Dendritic cell treated with granulocyte-macrophage colony-stimulating factor and Interleukin-4, amounts not matched to agents 40 ng/mL and 50 ng/mL, for 4 days (primary cell): ENCODE results near the gene DENND5A.

ENCODE experiments used
- H3K27ac Mint-ChIP-seq: one replicate; pipeline ENCODE4 v1.8.0; 2022; ENCODE audit warnings: mild to moderate bottlenecking, mixed read lengths
- H3K27me3 Mint-ChIP-seq: one replicate; pipeline ENCODE4 v1.8.0; 2022; ENCODE audit warnings: mild to moderate bottlenecking, mixed read lengths
- H3K36me3 Mint-ChIP-seq: one replicate; pipeline ENCODE4 v1.8.0; 2022; ENCODE audit warnings: low read depth, mixed read lengths
- H3K4me1 Mint-ChIP-seq: one replicate; pipeline ENCODE4 v1.8.0; 2022; ENCODE audit warnings: low read depth, mixed read lengths
- H3K4me3 Mint-ChIP-seq: one replicate; pipeline ENCODE4 v1.8.0; 2022; ENCODE audit warnings: mild to moderate bottlenecking, moderate library complexity, mixed read lengths
- H3K9me3 Mint-ChIP-seq: one replicate; pipeline ENCODE4 v1.8.0; 2022; ENCODE audit warnings: mixed read lengths
- intact Hi-C: fragments of 100-400 bp; cut with micrococcal nuclease; formaldehyde crosslinking; loops from one replicate; pipeline ENCODE4 v1.15.0; 2022

Gene DENND5A

DNA sequence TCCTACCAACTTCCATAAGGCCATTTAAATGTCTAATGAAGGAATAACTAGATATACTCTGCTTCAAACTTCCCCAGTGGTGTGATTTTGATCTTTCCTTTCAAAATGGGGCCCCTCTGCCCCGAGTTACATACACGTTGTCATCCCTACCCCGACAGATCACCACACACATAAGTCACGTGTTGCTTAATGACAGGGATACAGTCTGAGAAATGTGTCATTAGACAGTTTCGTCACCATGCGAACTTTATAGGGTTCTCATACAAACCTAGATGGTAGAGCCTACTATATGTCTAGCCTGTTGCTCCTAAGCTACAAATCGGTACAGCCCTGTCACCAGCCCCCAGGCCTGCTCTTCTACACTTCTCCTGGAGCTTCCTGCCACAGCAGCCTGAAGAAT lies 124.0 kb downstream of the DENND5A start:
- intact Hi-C loops: no loop called here
- H3K4me3 Mint-ChIP-seq: no peak overlapping the region
- peaks cover 94% of the 10 kb centered on the region for H3K36me3 Mint-ChIP-seq
- H3K4me1 Mint-ChIP-seq: peaks cover 15% of the 10 kb centered on the region
- no peak overlapping the region for H3K27ac Mint-ChIP-seq
- no peaks in the 10 kb centered on the region for H3K27me3 Mint-ChIP-seq
- no peaks in the 10 kb centered on the region for H3K9me3 Mint-ChIP-seq

DNA sequence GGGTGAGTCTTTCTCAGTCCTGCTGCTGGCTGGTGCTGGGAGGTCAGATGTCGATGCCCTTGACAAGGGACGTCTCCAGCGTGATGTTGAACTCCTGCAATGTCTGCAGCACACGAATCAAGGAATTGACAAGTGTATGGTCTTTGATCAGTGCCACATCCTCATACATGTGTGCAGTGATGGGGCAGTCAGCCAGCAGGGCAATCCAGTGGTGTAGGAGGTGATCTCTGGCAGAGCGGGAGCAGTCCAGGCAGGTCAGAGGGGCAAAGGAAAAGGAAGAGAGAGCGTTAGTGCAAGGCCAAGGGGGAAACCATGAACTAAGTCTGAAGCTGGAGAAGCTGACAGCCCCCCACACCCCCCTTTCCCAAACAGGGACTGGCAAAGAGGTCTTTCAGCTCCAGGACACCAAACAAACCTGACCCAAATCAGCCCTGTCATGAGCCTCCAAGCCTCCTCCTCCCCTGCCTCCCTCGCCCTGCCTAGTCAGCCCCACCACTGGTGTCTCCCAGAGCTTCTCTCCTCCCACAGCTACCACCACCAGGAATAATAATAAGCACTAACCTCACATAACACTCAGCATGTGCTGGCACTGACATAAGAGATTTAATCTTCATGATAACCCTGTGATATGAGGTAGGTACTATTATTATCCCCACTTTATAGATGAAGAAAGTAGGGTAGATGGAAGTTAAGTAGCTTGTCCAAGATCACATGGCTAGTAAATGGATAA lies 125.4 kb downstream of the DENND5A start:
- Mint-ChIP-seq H3K4me3 (no peak overlapping the region), H3K27me3 (no peaks in the 10 kb centered on the region), H3K9me3 (no peaks in the 10 kb centered on the region), H3K36me3 (peaks cover 92% of the 10 kb centered on the region), H3K27ac (no peak overlapping the region), H3K4me1 (peaks cover 15% of the 10 kb centered on the region)
- intact Hi-C loops: loop anchor here (5.0 kb wide), 1 partner anchor 137 kb away; the partner anchor contains the start of gene NRIP3

DNA sequence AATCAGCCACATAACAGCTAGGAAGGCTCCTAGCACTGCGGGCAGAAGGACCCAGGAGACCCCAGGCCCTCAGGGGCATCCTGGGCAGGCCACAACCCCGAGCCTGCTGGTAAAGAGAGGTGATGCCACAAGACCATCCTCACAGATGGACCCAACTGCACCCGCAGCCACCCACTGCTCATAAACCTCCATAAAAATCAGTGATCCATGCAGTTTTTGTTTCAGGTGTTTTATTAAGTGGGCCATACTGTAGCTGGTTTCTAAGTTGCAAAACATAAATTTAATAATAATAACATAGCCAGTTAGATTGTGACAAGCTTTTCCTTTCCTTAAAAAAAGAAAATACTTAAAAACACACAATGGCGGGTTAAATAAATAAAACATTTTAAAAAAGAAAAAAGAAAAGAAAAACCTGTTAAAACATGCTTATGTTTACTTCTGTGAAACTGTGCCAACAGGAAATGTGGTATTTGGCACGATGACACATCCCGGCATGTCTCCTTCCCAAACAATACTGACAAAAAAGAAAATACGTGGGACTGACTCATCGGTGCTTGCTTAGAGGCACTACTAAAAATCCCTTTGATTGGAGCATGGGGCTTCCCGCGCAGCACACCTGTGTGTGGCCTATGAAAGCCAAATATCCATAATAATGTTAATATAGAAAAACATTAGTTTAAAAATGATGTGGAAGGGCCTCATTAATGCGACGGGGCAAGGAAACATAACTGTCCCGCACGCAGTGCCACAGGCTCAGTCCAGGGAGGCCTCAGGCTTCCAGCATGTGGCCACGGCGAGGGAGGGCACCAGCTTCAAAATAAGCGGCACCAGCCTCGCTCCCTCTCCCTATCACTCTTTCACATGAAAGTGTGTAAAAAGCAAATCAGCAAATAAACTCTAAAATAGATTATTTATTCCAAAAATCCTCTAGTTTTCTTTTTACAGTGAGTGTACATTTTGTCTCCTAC lies 126.3 kb downstream of the DENND5A start:
- H3K36me3 Mint-ChIP-seq: peaks cover 89% of the 10 kb centered on the region
- H3K4me3 Mint-ChIP-seq: no peak overlapping the region
- intact Hi-C loops: loop anchor here (5.0 kb wide), 1 partner anchor 137 kb away; the partner anchor contains the start of gene NRIP3
- H3K27ac Mint-ChIP-seq: no peak overlapping the region
- H3K4me1 Mint-ChIP-seq: peaks cover 21% of the 10 kb centered on the region
- H3K9me3 Mint-ChIP-seq: no peaks in the 10 kb centered on the region
- no peaks in the 10 kb centered on the region for H3K27me3 Mint-ChIP-seq

DNA sequence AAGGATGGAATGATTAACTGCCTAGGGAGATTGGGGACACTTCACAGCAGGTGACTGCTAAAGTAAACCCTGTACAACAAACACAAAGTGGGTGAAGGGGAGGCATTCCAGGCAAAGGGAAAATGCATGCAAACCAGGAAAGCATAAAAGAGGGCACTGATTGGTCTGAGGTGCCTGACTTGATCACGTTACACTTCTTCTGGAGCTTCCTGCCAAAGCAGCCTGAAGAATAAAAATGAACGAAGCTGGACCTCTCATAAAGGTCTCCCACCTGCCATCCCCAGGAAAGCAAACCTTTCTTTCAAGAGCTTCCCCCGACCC lies 127.1 kb downstream of the DENND5A start:
- no peak overlapping the region for H3K4me3 Mint-ChIP-seq
- intact Hi-C loops: loop anchor here (5.0 kb wide), 1 partner anchor 136 kb away; the partner anchor contains the start of gene NRIP3
- H3K9me3 Mint-ChIP-seq: no peaks in the 10 kb centered on the region
- peaks cover 22% of the 10 kb centered on the region for H3K4me1 Mint-ChIP-seq
- H3K27me3 Mint-ChIP-seq: no peaks in the 10 kb centered on the region
- peaks cover 84% of the 10 kb centered on the region for H3K36me3 Mint-ChIP-seq
- H3K27ac Mint-ChIP-seq: no peak overlapping the region

DNA sequence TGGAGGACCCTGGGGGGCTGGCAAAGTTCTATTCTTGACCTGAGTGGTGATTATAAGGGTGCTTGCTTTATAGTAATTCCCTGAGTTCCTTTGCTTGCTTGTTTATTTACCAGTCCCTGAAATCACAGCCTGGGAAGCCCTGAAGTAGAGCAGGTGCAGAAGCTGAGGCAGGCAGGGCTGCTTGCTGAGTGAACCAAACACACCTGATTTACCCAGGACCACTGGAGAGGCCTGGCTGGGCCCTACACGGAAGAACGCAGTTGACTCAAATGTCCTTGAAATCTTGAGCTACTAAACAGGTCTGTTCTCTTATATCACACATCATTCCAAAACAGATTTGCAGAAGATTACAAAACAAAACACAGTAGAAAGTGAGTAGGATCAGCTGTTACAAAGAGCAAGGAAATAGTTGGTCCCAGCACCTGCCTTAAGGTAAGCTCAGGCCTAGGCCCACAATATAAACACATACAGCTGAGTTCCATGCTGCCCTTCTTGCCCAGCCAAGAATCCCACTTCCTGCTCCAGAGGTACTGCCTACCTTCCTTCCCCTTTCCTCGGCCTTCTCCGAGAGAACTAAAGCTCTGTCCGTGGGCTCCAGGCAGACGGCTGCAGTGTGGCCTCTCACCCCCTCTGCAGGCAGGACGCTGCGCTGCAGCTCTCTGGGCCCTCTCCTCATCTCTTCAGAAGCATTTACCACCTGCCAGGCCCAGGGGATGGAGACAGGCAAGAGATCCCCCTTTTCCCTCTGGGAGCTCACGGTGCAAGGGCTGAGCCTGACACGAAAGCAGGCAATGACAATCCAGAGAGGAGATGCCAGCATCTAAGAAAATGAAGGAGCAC lies 127.6 kb downstream of the DENND5A start:
- intact Hi-C loops: loop anchor here (1.0 to 5.0 kb wide), 4 partner anchors 122 to 223 kb away; partner anchors contain the start of genes NRIP3 and TMEM9B
- no peak overlapping the region for H3K27ac Mint-ChIP-seq
- H3K27me3 Mint-ChIP-seq: no peaks in the 10 kb centered on the region
- peaks cover 78% of the 10 kb centered on the region for H3K36me3 Mint-ChIP-seq
- H3K4me3 Mint-ChIP-seq: no peak overlapping the region
- H3K4me1 Mint-ChIP-seq: peaks cover 22% of the 10 kb centered on the region
- no peaks in the 10 kb centered on the region for H3K9me3 Mint-ChIP-seq

DNA sequence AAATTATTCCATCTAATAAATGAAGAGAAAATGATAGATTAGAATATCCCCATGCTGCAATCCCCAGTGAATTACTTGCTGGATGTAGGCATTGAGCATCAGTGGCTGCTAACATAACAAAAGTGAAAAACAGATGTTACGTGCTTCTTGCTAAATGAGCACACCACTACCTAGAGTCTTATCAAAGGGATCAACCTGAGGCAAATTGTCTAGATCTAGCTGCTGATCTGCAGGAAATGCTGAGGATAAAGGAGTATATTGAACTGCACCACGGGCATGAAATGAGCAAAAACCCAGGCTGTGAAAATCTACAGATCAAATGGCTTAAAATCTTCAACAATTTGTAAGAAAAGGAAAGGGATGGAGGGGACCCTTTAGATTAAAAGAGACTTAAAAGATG lies 128.4 kb downstream of the DENND5A start:
- Mint-ChIP-seq H3K4me3 (peak overlapping the region; percentile 2), H3K9me3 (no peaks in the 10 kb centered on the region), H3K4me1 (peaks cover 22% of the 10 kb centered on the region), H3K27ac (no peak overlapping the region), H3K36me3 (peaks cover 77% of the 10 kb centered on the region), H3K27me3 (no peaks in the 10 kb centered on the region)
- intact Hi-C loops: loop anchor here (1.0 to 5.0 kb wide), 4 partner anchors 121 to 222 kb away; partner anchors contain the start of genes NRIP3 and TMEM9B

DNA sequence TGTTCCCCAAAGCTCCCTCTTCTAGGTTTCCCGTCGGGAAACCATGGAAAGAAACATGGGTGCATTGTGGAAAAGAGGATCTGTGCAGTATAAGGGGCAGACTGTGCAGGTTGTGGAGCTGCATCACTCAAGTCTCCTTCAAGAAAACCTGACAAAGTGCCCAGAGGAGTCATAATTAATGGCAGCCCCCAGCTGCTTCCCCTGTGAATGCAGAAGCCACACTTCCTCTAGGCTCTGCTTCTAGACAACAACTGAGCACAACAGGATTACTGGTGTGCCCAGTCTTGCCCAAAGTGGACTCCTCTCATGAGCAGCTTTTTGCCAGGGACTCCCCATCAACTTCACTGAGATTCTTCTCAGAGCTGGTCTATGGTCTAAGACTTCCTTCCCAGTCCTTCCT lies 131.2 kb downstream of the DENND5A start:
- no peaks in the 10 kb centered on the region for H3K27me3 Mint-ChIP-seq
- no peak overlapping the region for H3K27ac Mint-ChIP-seq
- peaks cover 38% of the 10 kb centered on the region for H3K4me1 Mint-ChIP-seq
- H3K9me3 Mint-ChIP-seq: no peaks in the 10 kb centered on the region
- peaks cover 51% of the 10 kb centered on the region for H3K36me3 Mint-ChIP-seq
- intact Hi-C loops: no loop called here
- H3K4me3 Mint-ChIP-seq: no peak overlapping the region

DNA sequence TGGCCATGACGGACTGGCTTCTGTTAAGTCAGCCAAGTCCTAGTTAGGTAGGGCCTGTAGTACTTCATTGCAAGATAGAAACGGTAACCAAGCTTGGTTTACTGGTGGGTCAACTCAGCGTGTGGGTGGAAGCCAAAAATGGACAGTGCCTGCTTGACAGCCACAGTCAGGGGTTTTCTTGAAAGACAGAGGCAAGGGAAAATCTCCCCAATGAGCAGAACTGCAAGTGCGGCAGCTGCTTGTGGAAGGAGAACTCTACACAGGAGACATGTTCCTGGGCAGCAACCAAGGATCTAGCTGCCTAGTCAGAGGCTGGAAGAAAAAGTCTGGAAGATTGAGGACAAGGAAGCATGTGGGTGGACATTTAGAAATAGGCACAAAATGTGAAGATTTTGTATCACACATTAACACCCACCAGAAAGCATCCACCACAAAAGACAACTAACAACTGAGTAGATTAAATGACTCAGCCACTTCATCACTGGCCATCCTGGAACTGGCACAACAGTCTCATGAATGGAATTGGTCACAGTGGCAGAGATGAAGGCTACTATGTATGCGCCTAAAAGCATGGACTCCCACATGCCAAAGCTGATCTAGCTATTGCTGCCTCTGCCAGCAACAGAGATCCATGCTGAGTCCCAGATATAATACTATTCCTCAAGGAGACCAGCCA lies 132.8 kb downstream of the DENND5A start:
- Mint-ChIP-seq H3K4me3 (no peak overlapping the region), H3K27ac (peak overlapping the region; percentile 15), H3K36me3 (peaks cover 37% of the 10 kb centered on the region), H3K4me1 (peaks cover 35% of the 10 kb centered on the region), H3K27me3 (no peaks in the 10 kb centered on the region), H3K9me3 (no peaks in the 10 kb centered on the region)
- intact Hi-C loops: no loop called here

DNA sequence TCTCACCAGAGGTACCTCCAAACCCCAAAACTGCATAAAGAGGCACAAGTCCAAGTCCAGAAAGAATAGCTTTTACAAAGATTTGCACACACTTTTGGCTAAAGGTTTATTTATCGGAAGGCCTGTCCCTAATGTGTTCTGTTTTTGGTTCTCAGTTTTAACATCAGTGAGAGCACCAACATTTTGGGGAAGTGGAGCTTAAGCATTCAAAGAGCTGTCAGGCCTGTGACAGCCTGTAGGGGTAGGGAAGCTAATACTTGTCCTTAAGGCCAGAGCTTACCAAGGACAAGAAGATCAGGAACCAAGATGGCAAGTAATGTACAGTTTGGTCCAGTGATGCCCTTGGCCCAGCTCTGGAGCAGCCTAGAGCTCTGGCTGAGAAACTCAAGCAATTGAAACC lies 134.9 kb downstream of the DENND5A start:
- H3K27ac Mint-ChIP-seq: peak overlapping the region; percentile 61
- H3K4me3 Mint-ChIP-seq: no peak overlapping the region
- H3K4me1 Mint-ChIP-seq: peaks cover 46% of the 10 kb centered on the region
- intact Hi-C loops: no loop called here
- no peaks in the 10 kb centered on the region for H3K9me3 Mint-ChIP-seq
- H3K27me3 Mint-ChIP-seq: no peaks in the 10 kb centered on the region
- peaks cover 19% of the 10 kb centered on the region for H3K36me3 Mint-ChIP-seq

DNA sequence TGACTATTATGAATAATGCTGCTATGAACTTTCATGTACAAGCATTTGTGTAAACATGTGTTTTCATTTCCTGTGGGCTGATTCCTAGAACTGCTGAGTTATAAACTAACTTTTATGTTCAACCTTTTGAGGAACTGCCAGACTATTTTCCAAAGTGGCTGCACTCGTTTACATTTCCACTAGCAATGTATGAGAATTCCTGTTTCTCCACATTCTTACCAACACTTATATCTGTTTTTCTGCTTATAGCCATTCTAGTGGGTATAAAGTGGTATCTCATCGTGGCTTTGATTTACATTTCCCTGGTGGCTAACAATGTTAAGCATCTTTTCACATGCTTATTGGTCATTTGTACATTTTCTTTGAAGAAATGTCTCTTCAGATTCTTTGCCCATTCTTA lies 138.5 kb downstream of the DENND5A start:
- intact Hi-C loops: no loop called here
- peak overlapping the region; percentile 57 for H3K27ac Mint-ChIP-seq
- no peak overlapping the region for H3K4me3 Mint-ChIP-seq
- peaks cover 49% of the 10 kb centered on the region for H3K4me1 Mint-ChIP-seq
- no peaks in the 10 kb centered on the region for H3K9me3 Mint-ChIP-seq
- no peaks in the 10 kb centered on the region for H3K36me3 Mint-ChIP-seq
- H3K27me3 Mint-ChIP-seq: no peaks in the 10 kb centered on the region

DNA sequence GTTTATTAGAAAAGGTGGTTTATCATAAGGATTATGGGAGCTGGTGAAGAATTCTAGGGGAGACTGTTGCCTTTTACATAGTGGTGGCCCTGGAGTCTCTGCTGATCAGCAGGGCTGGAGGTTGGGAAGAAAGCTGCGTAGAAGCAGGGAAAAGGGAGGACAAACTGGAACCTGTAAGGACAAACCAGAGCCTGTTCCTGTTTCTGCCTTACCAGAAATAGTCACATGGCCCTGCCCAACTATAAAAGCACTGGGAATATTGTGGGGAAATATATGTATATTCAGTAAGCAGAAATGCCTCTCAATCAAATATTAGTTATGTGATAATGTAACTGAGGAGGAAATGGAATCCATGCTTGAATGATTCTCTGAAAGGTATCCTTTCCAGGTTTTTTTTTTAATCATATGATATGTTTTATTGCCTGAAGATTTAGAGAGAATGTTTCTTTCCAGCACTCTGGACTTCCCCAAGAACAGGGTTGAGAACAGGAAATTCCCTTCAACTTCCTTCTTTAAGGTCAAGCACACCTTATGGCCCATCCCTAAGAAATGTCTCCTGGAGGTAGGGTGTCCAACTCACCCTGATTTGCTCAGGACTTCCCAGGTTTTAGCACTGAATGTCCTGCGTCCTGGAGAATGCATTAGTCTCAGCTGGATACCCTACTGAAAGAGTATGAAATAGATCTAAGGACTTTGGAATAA lies 139.8 kb downstream of the DENND5A start:
- H3K36me3 Mint-ChIP-seq: no peaks in the 10 kb centered on the region
- H3K4me3 Mint-ChIP-seq: no peak overlapping the region
- H3K27ac Mint-ChIP-seq: peak overlapping the region; percentile 47
- intact Hi-C loops: no loop called here
- H3K27me3 Mint-ChIP-seq: no peaks in the 10 kb centered on the region
- H3K4me1 Mint-ChIP-seq: peaks cover 39% of the 10 kb centered on the region
- no peaks in the 10 kb centered on the region for H3K9me3 Mint-ChIP-seq

DNA sequence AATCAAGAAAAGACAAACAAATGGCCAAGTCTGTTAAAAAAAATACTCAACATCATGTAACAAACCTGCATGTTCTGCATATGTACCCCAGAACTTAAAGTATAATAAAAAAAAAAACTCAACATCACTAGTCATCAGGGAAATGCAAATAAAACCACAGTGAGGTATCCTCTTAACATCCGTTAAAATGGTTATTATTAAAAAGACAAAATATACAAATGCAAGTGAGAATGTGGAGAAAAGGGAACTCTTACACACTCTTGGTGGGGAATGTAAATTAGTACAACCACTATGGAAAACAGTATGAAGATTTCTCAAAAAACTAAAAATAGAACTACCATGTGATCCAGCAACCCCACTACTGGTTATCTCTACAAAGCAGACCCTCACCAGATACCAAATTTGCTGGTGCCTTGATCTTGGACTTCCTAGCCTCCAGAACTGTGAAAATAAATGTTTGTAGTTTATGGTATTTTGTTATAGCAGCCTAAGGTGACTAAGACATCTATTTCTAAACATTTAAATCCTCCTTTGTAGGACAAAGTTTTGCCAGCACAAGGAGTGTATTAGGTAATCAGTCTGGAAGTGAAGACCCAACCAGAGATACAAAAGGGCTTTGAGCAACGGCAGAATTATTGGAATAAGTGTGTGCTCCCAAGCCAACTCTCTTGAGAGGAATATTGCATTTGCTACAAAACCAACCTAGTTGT lies 141.4 kb downstream of the DENND5A start:
- no peak overlapping the region for H3K4me3 Mint-ChIP-seq
- H3K36me3 Mint-ChIP-seq: no peaks in the 10 kb centered on the region
- intact Hi-C loops: no loop called here
- H3K9me3 Mint-ChIP-seq: no peaks in the 10 kb centered on the region
- H3K27ac Mint-ChIP-seq: no peak overlapping the region
- H3K27me3 Mint-ChIP-seq: no peaks in the 10 kb centered on the region
- peaks cover 27% of the 10 kb centered on the region for H3K4me1 Mint-ChIP-seq
